OCI-LY3 (cell line): Measurements from ENCODE around the gene DHCR24.

Source experiments
- EZH2phosphoT487 ChIP-seq: fragments of 200-600 bp; shearing (Covaris generic); IDR thresholded peaks from 2 replicates; pipeline ENCODE4 v1.6.1; 2018; ENCODE audit warnings: antibody characterized with exemption, mixed run types, low read depth
- TF ChIP-seq, protein P1 (sequence below): fragments of 200-600, 300-600 bp; sonication (generic); IDR thresholded peaks from 2 replicates; pipeline ENCODE4 v1.5.1; 2014; ENCODE audit warnings: antibody characterized with exemption, low read length, low read depth

GRCh38 chr1:54927472-54928240 lies 40.7 kb upstream of the DHCR24 start:
- TF ChIP-seq, protein P1, sequence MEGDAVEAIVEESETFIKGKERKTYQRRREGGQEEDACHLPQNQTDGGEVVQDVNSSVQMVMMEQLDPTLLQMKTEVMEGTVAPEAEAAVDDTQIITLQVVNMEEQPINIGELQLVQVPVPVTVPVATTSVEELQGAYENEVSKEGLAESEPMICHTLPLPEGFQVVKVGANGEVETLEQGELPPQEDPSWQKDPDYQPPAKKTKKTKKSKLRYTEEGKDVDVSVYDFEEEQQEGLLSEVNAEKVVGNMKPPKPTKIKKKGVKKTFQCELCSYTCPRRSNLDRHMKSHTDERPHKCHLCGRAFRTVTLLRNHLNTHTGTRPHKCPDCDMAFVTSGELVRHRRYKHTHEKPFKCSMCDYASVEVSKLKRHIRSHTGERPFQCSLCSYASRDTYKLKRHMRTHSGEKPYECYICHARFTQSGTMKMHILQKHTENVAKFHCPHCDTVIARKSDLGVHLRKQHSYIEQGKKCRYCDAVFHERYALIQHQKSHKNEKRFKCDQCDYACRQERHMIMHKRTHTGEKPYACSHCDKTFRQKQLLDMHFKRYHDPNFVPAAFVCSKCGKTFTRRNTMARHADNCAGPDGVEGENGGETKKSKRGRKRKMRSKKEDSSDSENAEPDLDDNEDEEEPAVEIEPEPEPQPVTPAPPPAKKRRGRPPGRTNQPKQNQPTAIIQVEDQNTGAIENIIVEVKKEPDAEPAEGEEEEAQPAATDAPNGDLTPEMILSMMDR, result no peak
- TF ChIP-seq EZH2phosphoT487, result no peak
